K562 (cell line): ENCODE results near the gene EXOC3. TPM values are rescaled to one million over a fixed set of nuclear protein-coding genes. Genes with fewer than 3 reads are reported as not detected.

Experiments
- ATAC-seq: fragments of 200-7000 bp; cut with Tn5 transposase; 3 replicates; pipeline ENCODE4 v1.9.1; 2020; ENCODE audit warnings: moderate library complexity
- BruUV-seq: library from RNA; stranded (reverse); fragments of 400-500 nt; replicated peaks from 2 replicates; lab custom pipeline; 2021; lab: Mats Ljungman, UMichigan
- CTCF ChIA-PET: fragments of 300-600 bp; formaldehyde crosslinking; extraction: SDS; loops from one replicate; lab custom pipeline; 2021; ENCODE audit warnings: low intra/inter-chr PET ratio; lab: Yijun Ruan, JAX
- POLR2A ChIA-PET: fragments of 300-600, 350-650 bp; sonication (Branson Sonifier 250); formaldehyde crosslinking; extraction: SDS; loops from one replicate; lab custom pipeline; 2021; ENCODE audit warnings: antibody characterized with exemption, inconsistent platforms; lab: Yijun Ruan, JAX
- DNase-seq, 4 experiments: peaks; one replicate each; pipeline versions ENCODE4 v3.0.0 to v3.0.0-alpha.2; 2011 to 2018; ENCODE audit warnings: low spot score in 3 of 4, mixed read lengths in 3 of 4; ENCODE audit errors: extremely low read depth in 1 of 4
- FAIRE-seq: peaks from 2 replicates; lab custom pipeline; 2011; peaks lifted over from hg19 to GRCh38; lab: Jason Lieb, UNC
- H2AFZ ChIP-seq: 2 replicates; pipeline ENCODE4 v1.6.0; 2011; ENCODE audit warnings: low read depth, low read length, control low read depth, inconsistent platforms
- H3K27ac ChIP-seq: fragments of 200-600 bp; 3 replicates; pipeline ENCODE4 v1.8.0; 2011; ENCODE audit warnings: low read depth, mild to moderate bottlenecking, control low read depth, inconsistent platforms, low read length, moderate library complexity, mixed read lengths; ENCODE audit errors: extremely low read depth
- H3K27me3 ChIP-seq, 2 experiments: fragments of 300-600 bp in 1 of 2; 2 replicates in 1 of 2; 3 replicates in 1 of 2; pipeline versions ENCODE4 v1.6.0 to v1.8.0; 2011; ENCODE audit warnings: inconsistent platforms in 2 of 2, low read length in 2 of 2, mild to moderate bottlenecking in 1 of 2, mixed read lengths in 1 of 2, moderate library complexity in 1 of 2; ENCODE audit not compliant: control insufficient read depth in 2 of 2, insufficient read depth in 2 of 2
- H3K36me3 ChIP-seq: fragments of 300-600 bp; 3 replicates; pipeline ENCODE4 v1.8.0; 2011; ENCODE audit warnings: mild to moderate bottlenecking, low read length, inconsistent platforms; ENCODE audit not compliant: control insufficient read depth, insufficient read depth
- H3K4me1 ChIP-seq, 2 experiments: fragments of 200-600 bp in 1 of 2; replicated peaks in 1 of 2; 2 replicates in 1 of 2; 3 replicates in 1 of 2; pipeline versions ENCODE4 v1.5.1 to v1.8.0; 2011; ENCODE audit warnings: inconsistent platforms in 2 of 2, low read length in 2 of 2, mild to moderate bottlenecking in 1 of 2, mixed read lengths in 1 of 2, moderate library complexity in 1 of 2; ENCODE audit not compliant: control insufficient read depth in 2 of 2, insufficient read depth in 2 of 2
- H3K4me2 ChIP-seq: 2 replicates; pipeline ENCODE4 v1.6.1; 2011; ENCODE audit warnings: low read length, control low read depth, inconsistent platforms, mixed read lengths; ENCODE audit not compliant: insufficient read depth
- H3K4me3 ChIP-seq: fragments of 200-600 bp; sonication (generic), shearing (Covaris generic); 2 replicates; pipeline ENCODE4 v1.5.1; 2016; ENCODE audit warnings: control low read depth, inconsistent platforms
- H3K79me2 ChIP-seq: fragments of 200-600 bp; 3 replicates; pipeline ENCODE4 v1.8.0; 2011; ENCODE audit warnings: low read length, inconsistent platforms; ENCODE audit not compliant: control insufficient read depth, insufficient read depth
- H3K9ac ChIP-seq, 2 experiments: 2 replicates each; pipeline versions ENCODE4 v1.6.0 to v1.6.1; 2011; ENCODE audit warnings: low read depth in 2 of 2, low read length in 2 of 2, control low read depth in 1 of 2, inconsistent platforms in 1 of 2, mild to moderate bottlenecking in 1 of 2, mixed read lengths in 1 of 2; ENCODE audit not compliant: insufficient read depth in 1 of 2
- H3K9me1 ChIP-seq: one replicate; pipeline ENCODE4 v1.6.0; 2011; ENCODE audit warnings: inconsistent platforms, mild to moderate bottlenecking, low read length, moderate library complexity; ENCODE audit not compliant: control insufficient read depth, insufficient read depth
- H3K9me3 ChIP-seq: replicated peaks from 2 replicates; pipeline ENCODE4 v1.5.1; 2011; ENCODE audit warnings: low read depth, low read length, inconsistent platforms; ENCODE audit not compliant: control insufficient read depth, insufficient read depth
- H4K20me1 ChIP-seq: replicated peaks from 2 replicates; pipeline ENCODE4 v1.6.1; 2011; ENCODE audit warnings: low read length, inconsistent platforms, mixed read lengths; ENCODE audit not compliant: control insufficient read depth, insufficient read depth
- ADNP ChIP-seq: fragments of 200-800 bp; sonication (Bioruptor generic); IDR thresholded peaks from 2 replicates; pipeline ENCODE4 v1.6.1; 2016; ENCODE audit warnings: missing genetic modification characterization, missing compliant biosample characterization
- E2F1 ChIP-seq: sonication (generic); formaldehyde crosslinking; IDR thresholded peaks from 2 replicates; pipeline ENCODE4 v1.8.1; 2023; ENCODE audit warnings: mild to moderate bottlenecking, missing genetic modification reagents, moderate library complexity
- HDAC6 ChIP-seq: IDR thresholded peaks from 2 replicates; pipeline ENCODE4 v1.6.1; 2012; ENCODE audit warnings: low read depth, mild to moderate bottlenecking, control low read depth, inconsistent platforms, low read length, moderate library complexity
- KLF1 ChIP-seq: fragments of 450-650 bp; IDR thresholded peaks from 2 replicates; pipeline ENCODE4 v1.6.1; 2016; ENCODE audit warnings: missing genetic modification characterization, missing compliant biosample characterization
- PHF8 ChIP-seq: fragments of 200-600 bp; sonication (generic); IDR thresholded peaks from 2 replicates; pipeline ENCODE4 v1.6.1; 2012; ENCODE audit warnings: mixed run types, mild to moderate bottlenecking, inconsistent platforms, low read length, moderate library complexity, borderline replicate concordance
- POLR2AphosphoS5 ChIP-seq: IDR thresholded peaks from 2 replicates; pipeline ENCODE4 v1.6.1; 2011; ENCODE audit warnings: mild to moderate bottlenecking, low read depth, low read length, moderate library complexity; ENCODE audit not compliant: control insufficient read depth, insufficient read depth
- RB1 ChIP-seq: fragments of 450-650 bp; IDR thresholded peaks from 2 replicates; pipeline ENCODE4 v1.6.1; 2017; ENCODE audit warnings: low read depth, mild to moderate bottlenecking
- ZBTB12 ChIP-seq: fragments of 250-450 bp; sonication (Bioruptor Pico); IDR thresholded peaks from 2 replicates; pipeline ENCODE4 v1.4.0; 2020
- ZBTB40 ChIP-seq, 2 experiments: fragments of 450-650 bp in 1 of 2; sonication (generic) in 1 of 2; formaldehyde crosslinking in 1 of 2; IDR thresholded peaks; 2 replicates each; pipeline versions ENCODE4 v1.7.1 to v1.9.0; 2016 to 2022; ENCODE audit warnings: inconsistent platforms in 1 of 2, mild to moderate bottlenecking in 1 of 2, missing genetic modification reagents in 1 of 2
- WGBS: fragments of 100-300 bp; shearing (Covaris generic); methylation state at CpG from one replicate; pipeline ENCODE4 v1.1.6; 2016; ENCODE audit warnings: low coverage, mixed read lengths; ENCODE audit not compliant: insufficient coverage; ENCODE audit errors: missing lambda C conversion rate; 5-methylcytosine and 5-hydroxymethylcytosine counted together
- in situ Hi-C: fragments of 300-500 bp; cut with MboI; formaldehyde crosslinking; loops from 4 replicates; pipeline ENCODE4 v1.15.0; 2018; ENCODE audit warnings: inconsistent platforms, mixed read lengths
- intact Hi-C: fragments of 100-400 bp; cut with micrococcal nuclease; formaldehyde crosslinking; loops from 2 replicates; pipeline ENCODE4 v1.14.2; 2022
- polyA plus RNA-seq, 8 experiments: library from polyadenylated mRNA; depleted of rRNA in 4 of 8; stranded (reverse) in 5 of 8; unstranded in 3 of 8; fragments of >200 nt; fragmentation: Nextera tagmentation in 2 of 8; fragmentation: Illumina TruSeq in 1 of 8; extraction: Ambion mirVana in 2 of 8; extraction: Trizol in 1 of 8; gene quantifications; 2 replicates each; pipeline versions ENCODE4 v1.2.1 to v1.2.3, GENCODE V29; 2011 to 2014; ENCODE audit warnings: inconsistent platforms in 1 of 8, missing spikeins in 1 of 8
- total RNA-seq, 7 experiments: library from RNA; depleted of rRNA in 6 of 7; stranded (reverse); fragments of >200 nt in 6 of 7; fragmentation: Illumina TruSeq in 2 of 7; extraction: Trizol in 2 of 7; gene quantifications; 2 replicates each; pipeline versions ENCODE4 v1.2.1 to v1.2.3, GENCODE V29; 2011 to 2021; ENCODE audit warnings: low replicate concordance in 1 of 7

EXOC3 gene
- total and polyA plus RNA-seq, 9 of the 15 experiments (the other 6 are each of a cell fraction or from before 2014, with no cell fraction given), result 1.4 to 41.9 (median 22.4) TPM

GRCh38 chr5:395156-395920 is 47.6 kb upstream of the EXOC3 start:
- H3K27ac ChIP-seq, result no peak overlapping the region
- no peaks in the 10 kb centered on the region for H3K36me3 ChIP-seq
- FAIRE-seq, result no peak
- H3K4me3 ChIP-seq, result no peak overlapping the region
- in situ Hi-C loops, result no loop called here
- H3K9me1 ChIP-seq, result no peaks in the 10 kb centered on the region
- H3K4me2 ChIP-seq, result no peak overlapping the region
- 3% methylated on average over 20 of the region's 21 CpGs for WGBS
- no peaks in the 10 kb centered on the region for H3K9me3 ChIP-seq
- H2AFZ ChIP-seq, result no peak overlapping the region
- ChIA-PET POLR2A (interaction anchor here (0.6 to 1.3 kb wide), 3 partner anchors 9 to 207 kb away, joined by 3 to 4 read pairs (median 3); no protein-coding TSS in a partner anchor), CTCF (no interaction called here)
- no peak; the same call in 2 of the 3 replicates for ATAC-seq
- H3K4me1 ChIP-seq, result peaks cover 0 to 24% of the 10 kb centered on the region in 2 experiments; a peak in 2 of 5 replicates
- intact Hi-C loops, result no loop called here
- no peaks in the 10 kb centered on the region for H3K79me2 ChIP-seq
- peaks cover 26% of the 10 kb centered on the region for H4K20me1 ChIP-seq
- no TSS peak for BruUV-seq
- peak in 1 of 4 experiments; percentile 6 for DNase-seq
- peak overlapping the region in 1 of 2 experiments; percentile 45; a peak in 2 of 4 replicates for H3K9ac ChIP-seq
- peaks cover 30 to 74% of the 10 kb centered on the region in 2 experiments for H3K27me3 ChIP-seq
- TF ChIP-seq KLF1 (no peak), HDAC6 (no peak), RB1 (no peak), ZBTB12 (CRISPR knock-in tag) (no peak), PHF8 (no peak), ZBTB40 (IDR thresholded peaks at IDR 0.05) (no peak), ZBTB40 (CRISPR knock-in tag; IDR thresholded peaks at IDR 0.05) (no peak), E2F1 (no peak), POLR2AphosphoS5 (no peak), ADNP (tag) (no peak)
